ENCODE data around the gene RAN. TPM values are rescaled to one million over a fixed set of nuclear protein-coding genes. Genes with fewer than 3 reads are reported as not detected.
"Not testable (repeated sequence)": the region's sequence is repeated elsewhere in the genome, so short reads cannot be mapped to it uniquely, and the experiment has no call there.

The RAN gene
- total RNA-seq, 1 experiment from 2014 or later = 1,193 TPM

DNA sequence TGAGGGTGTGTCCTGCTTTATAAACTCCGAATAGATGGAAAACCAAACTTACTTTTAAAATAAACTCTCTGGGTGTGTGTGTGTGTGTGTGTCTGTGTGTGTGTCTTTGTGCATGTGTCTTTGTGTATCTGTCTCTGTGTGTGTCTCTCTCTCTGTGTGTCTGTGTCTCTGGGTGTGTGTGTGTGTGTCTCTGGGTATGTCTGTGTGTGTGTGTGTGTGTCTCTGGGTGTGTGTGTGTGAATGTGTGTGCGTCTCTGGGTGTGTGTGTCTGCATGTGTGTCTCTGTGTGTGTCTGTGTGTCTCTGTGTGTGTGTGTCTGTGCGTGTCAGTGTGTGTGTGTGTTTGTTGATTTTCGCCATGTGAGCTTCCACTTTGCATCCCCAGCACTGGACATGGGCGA lies 9.2 kb downstream of the RAN start:
- Histone ChIP-seq H3K9me3 (ENCODE audit: control insufficient read depth, insufficient read depth, low read depth, low read length) (no peaks in the 10 kb centered on the region), H3K36me3 (ENCODE audit: control insufficient read depth, insufficient read depth, low read length) (peaks cover 13% of the 10 kb centered on the region), H3K27ac (ENCODE audit: low read length) (no peak overlapping the region), H3K27me3 (ENCODE audit: control insufficient read depth, insufficient read depth, low read length) (no peaks in the 10 kb centered on the region), H3K4me3 (ENCODE audit: low read depth in 2 of 2, low read length in 2 of 2) (no peak overlapping the region), H3K4me1 (ENCODE audit: control insufficient read depth, insufficient read depth, low read length) (peaks cover 22% of the 10 kb centered on the region)
- in situ Hi-C loops (cut with HindIII; ENCODE audit: low pct_unique_long_range_greater_than_20kb, low sequenced_read_pairs) (no loop called here), intact Hi-C loops (cut with micrococcal nuclease; ENCODE audit: unreplicated experiment) (no loop called here)
- TF ChIP-seq, protein P1, sequence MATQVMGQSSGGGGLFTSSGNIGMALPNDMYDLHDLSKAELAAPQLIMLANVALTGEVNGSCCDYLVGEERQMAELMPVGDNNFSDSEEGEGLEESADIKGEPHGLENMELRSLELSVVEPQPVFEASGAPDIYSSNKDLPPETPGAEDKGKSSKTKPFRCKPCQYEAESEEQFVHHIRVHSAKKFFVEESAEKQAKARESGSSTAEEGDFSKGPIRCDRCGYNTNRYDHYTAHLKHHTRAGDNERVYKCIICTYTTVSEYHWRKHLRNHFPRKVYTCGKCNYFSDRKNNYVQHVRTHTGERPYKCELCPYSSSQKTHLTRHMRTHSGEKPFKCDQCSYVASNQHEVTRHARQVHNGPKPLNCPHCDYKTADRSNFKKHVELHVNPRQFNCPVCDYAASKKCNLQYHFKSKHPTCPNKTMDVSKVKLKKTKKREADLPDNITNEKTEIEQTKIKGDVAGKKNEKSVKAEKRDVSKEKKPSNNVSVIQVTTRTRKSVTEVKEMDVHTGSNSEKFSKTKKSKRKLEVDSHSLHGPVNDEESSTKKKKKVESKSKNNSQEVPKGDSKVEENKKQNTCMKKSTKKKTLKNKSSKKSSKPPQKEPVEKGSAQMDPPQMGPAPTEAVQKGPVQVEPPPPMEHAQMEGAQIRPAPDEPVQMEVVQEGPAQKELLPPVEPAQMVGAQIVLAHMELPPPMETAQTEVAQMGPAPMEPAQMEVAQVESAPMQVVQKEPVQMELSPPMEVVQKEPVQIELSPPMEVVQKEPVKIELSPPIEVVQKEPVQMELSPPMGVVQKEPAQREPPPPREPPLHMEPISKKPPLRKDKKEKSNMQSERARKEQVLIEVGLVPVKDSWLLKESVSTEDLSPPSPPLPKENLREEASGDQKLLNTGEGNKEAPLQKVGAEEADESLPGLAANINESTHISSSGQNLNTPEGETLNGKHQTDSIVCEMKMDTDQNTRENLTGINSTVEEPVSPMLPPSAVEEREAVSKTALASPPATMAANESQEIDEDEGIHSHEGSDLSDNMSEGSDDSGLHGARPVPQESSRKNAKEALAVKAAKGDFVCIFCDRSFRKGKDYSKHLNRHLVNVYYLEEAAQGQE (IDR thresholded peaks at IDR 0.05; ENCODE audit: insufficient read depth in 1 of 2, low read depth in 2 of 2, low read length in 1 of 2) = no peak
- no peak for TF ChIP-seq SIN3A (IDR thresholded peaks at IDR 0.05; ENCODE audit: borderline replicate concordance, insufficient read depth, low read depth, low read length)
- no peak for TF ChIP-seq POLR2AphosphoS5 (IDR thresholded peaks at IDR 0.05; ENCODE audit: low read depth, low read length)
- TF ChIP-seq, protein P2, sequence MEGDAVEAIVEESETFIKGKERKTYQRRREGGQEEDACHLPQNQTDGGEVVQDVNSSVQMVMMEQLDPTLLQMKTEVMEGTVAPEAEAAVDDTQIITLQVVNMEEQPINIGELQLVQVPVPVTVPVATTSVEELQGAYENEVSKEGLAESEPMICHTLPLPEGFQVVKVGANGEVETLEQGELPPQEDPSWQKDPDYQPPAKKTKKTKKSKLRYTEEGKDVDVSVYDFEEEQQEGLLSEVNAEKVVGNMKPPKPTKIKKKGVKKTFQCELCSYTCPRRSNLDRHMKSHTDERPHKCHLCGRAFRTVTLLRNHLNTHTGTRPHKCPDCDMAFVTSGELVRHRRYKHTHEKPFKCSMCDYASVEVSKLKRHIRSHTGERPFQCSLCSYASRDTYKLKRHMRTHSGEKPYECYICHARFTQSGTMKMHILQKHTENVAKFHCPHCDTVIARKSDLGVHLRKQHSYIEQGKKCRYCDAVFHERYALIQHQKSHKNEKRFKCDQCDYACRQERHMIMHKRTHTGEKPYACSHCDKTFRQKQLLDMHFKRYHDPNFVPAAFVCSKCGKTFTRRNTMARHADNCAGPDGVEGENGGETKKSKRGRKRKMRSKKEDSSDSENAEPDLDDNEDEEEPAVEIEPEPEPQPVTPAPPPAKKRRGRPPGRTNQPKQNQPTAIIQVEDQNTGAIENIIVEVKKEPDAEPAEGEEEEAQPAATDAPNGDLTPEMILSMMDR (IDR thresholded peaks at IDR 0.05) = no peak
- TF ChIP-seq TCF7L2 (IDR thresholded peaks at IDR 0.05; ENCODE audit: low read depth, low read length) = no peak
- no peak for DNase-seq (ENCODE audit: low read depth, low spot score)
- CTCF ChIA-PET = no interaction called here
- no TSS peak for BruUV-seq (replicated peaks)
- POLR2A ChIA-PET = no interaction called here
- ATAC-seq = no peak

DNA sequence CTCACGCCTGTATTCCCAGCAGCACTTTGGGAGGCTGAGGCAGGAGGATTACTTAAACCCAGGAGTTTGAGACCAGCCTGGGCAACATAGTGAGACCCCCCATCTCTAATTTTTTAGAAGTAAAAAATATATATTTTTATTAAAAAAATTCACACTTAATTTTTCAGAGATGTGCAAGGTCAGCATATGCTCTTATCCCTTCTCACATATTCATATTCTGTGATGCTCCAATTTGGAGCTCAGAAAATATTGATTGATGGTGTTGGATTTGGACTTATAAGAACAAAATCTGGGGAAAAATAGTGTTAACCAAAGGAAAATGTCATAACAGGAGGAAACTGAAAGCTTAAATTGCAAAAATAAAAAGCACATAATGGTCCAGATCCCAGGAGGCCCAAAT lies 9.7 kb downstream of the RAN start:
- in situ Hi-C loops (cut with HindIII; ENCODE audit: low pct_unique_long_range_greater_than_20kb, low sequenced_read_pairs) = no loop called here
- Histone ChIP-seq H3K27ac (ENCODE audit: low read length) (no peak overlapping the region), H3K9me3 (ENCODE audit: control insufficient read depth, insufficient read depth, low read depth, low read length) (no peaks in the 10 kb centered on the region), H3K4me1 (ENCODE audit: control insufficient read depth, insufficient read depth, low read length) (peaks cover 18% of the 10 kb centered on the region), H3K36me3 (ENCODE audit: control insufficient read depth, insufficient read depth, low read length) (peaks cover 8% of the 10 kb centered on the region; the same call in 1 of the 2 replicates), H3K4me3 (ENCODE audit: low read depth in 2 of 2, low read length in 2 of 2) (no peak overlapping the region), H3K27me3 (ENCODE audit: control insufficient read depth, insufficient read depth, low read length) (no peaks in the 10 kb centered on the region)
- ChIA-PET CTCF (no interaction called here), POLR2A (no interaction called here)
- DNase-seq (ENCODE audit: low read depth, low spot score) (no peak), ATAC-seq (no peak)
- intact Hi-C loops (cut with micrococcal nuclease; ENCODE audit: unreplicated experiment) = no loop called here
- TF ChIP-seq, protein P1 (IDR thresholded peaks at IDR 0.05; ENCODE audit: insufficient read depth in 1 of 2, low read depth in 2 of 2, low read length in 1 of 2) = no peak
- TF ChIP-seq POLR2AphosphoS5 (IDR thresholded peaks at IDR 0.05; ENCODE audit: low read depth, low read length) = no peak
- TF ChIP-seq, protein P2 (IDR thresholded peaks at IDR 0.05) = no peak
- no peak for TF ChIP-seq SIN3A (IDR thresholded peaks at IDR 0.05; ENCODE audit: borderline replicate concordance, insufficient read depth, low read depth, low read length)
- TF ChIP-seq TCF7L2 (IDR thresholded peaks at IDR 0.05; ENCODE audit: low read depth, low read length) = no peak
- BruUV-seq (replicated peaks) = no TSS peak

DNA sequence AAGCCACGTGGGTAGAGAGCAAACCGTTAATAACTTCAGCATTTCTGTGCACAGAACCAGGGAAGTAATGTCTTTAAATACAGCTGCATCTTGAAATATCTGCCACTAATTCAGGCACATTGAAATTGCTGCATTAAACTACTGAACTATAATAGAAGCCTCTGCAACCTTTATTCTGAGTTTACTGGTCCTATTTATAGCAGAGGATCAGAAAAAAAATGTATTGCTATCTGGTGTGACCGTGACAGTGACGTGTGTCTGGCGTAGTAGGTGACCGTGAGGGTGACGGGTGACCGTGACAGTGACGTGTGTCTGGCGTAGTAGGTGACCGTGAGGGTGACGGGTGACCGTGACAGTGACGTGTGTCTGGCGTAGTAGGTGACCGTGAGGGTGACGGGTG lies 15.3 kb downstream of the RAN start:
- CTCF ChIA-PET; H3K4me3 ChIP-seq (ENCODE audit: low read depth in 2 of 2, low read length in 2 of 2); BruUV-seq (replicated peaks); ATAC-seq; in situ Hi-C loops (cut with HindIII; ENCODE audit: low pct_unique_long_range_greater_than_20kb, low sequenced_read_pairs); H3K27ac ChIP-seq (ENCODE audit: low read length); POLR2A ChIA-PET; H3K27me3 ChIP-seq (ENCODE audit: control insufficient read depth, insufficient read depth, low read length); H3K4me1 ChIP-seq (ENCODE audit: control insufficient read depth, insufficient read depth, low read length); H3K9me3 ChIP-seq (ENCODE audit: control insufficient read depth, insufficient read depth, low read depth, low read length); DNase-seq (ENCODE audit: low read depth, low spot score); intact Hi-C loops (cut with micrococcal nuclease; ENCODE audit: unreplicated experiment); H3K36me3 ChIP-seq (ENCODE audit: control insufficient read depth, insufficient read depth, low read length): not testable (repeated sequence)
